Measurements from ENCODE around the gene ITGB6. TPM values are rescaled to one million over a fixed set of nuclear protein-coding genes. Genes with fewer than 3 reads are reported as not detected.
A peak's percentile ranks its signal among the peaks of the same experiment; 100 is the strongest.

ITGB6 gene
- total RNA-seq, 1 donor from 2014 or later = not detected

GRCh38 chr2:160114020-160114419, 86.1 kb downstream of the ITGB6 start:
- Histone ChIP-seq H3K9me3 (no peaks in the 10 kb centered on the region), H3K4me3 (no peak overlapping the region), H3K27me3 (no peaks in the 10 kb centered on the region), H3K27ac (no peak overlapping the region), H3K4me1 (no peaks in the 10 kb centered on the region), H3K36me3 (no peaks in the 10 kb centered on the region)
- TF ChIP-seq CTCF (IDR thresholded peaks at IDR 0.05) = no peak
- intact Hi-C loops (cut with DNase I) = loop anchor here (5.0 kb wide), 3 partner anchors 153 to 948 kb away; no protein-coding TSS in a partner anchor
- DNase-seq (ENCODE audit: low spot score in 2 of 2) = no peak

DNA sequence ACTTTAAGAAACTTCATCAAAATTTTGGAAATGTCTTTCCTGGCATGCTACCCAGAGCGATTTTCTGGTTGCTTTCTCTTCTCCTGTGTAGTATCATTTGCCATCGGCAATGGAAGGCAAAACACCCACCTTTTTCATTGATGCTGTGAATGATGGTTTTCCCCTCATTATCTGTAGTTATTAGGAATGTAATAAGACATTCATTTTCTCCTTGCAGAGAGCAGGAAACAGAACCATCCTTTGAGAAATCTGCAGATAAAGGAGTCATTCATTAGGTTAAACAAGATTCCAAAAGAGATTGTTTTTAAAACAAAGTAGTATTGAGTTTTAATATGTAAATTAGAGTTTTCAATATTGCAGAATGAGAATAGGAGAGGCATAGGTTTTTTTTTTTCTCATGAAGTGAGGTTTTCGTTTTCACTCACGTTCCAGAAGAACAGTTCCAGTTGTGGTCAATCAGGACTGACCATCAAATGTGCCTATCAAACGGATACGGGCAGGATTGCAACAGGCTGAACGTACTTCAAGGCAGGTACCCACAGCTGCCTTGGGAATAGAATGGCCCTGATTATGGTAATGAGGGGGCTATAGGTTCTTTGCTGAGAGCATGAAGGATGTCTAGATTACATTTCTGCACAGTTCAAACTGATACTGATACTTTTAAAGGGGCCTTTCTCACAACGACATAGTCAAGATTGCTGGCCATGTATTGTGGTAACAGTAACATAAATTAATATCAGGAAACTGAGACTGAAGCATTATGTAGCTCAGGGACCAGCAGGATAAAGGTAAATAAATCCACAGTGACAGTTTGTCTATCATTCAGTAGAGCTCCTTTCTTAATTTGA, 87.9 kb downstream of the ITGB6 start:
- H3K36me3 ChIP-seq = no peaks in the 10 kb centered on the region
- DNase-seq (ENCODE audit: low spot score in 2 of 2) = no peak
- intact Hi-C loops (cut with DNase I) = loop anchor here (2.0 to 5.0 kb wide), 5 partner anchors 155 to 950 kb away; no protein-coding TSS in a partner anchor
- H3K27me3 ChIP-seq = no peaks in the 10 kb centered on the region
- no peaks in the 10 kb centered on the region for H3K9me3 ChIP-seq
- no peaks in the 10 kb centered on the region for H3K4me1 ChIP-seq
- no peak overlapping the region for H3K27ac ChIP-seq
- H3K4me3 ChIP-seq = no peak overlapping the region
- no peak for TF ChIP-seq CTCF (IDR thresholded peaks at IDR 0.05)

- Histone ChIP-seq H3K27me3 (no peaks in the 10 kb centered on the region), H3K4me1 (no peaks in the 10 kb centered on the region), H3K36me3 (no peaks in the 10 kb centered on the region), H3K9me3 (no peaks in the 10 kb centered on the region), H3K4me3 (no peak overlapping the region), H3K27ac (no peak overlapping the region)
- TF ChIP-seq CTCF (IDR thresholded peaks at IDR 0.05) = no peak
- no peak for DNase-seq (ENCODE audit: low spot score in 2 of 2)
- intact Hi-C loops (cut with DNase I) = loop anchor here (2.0 to 5.0 kb wide), 5 partner anchors 157 to 952 kb away; no protein-coding TSS in a partner anchor
Measured at GRCh38 chr2:160110674-160111239, 89.3 kb downstream of the ITGB6 start.

DNA sequence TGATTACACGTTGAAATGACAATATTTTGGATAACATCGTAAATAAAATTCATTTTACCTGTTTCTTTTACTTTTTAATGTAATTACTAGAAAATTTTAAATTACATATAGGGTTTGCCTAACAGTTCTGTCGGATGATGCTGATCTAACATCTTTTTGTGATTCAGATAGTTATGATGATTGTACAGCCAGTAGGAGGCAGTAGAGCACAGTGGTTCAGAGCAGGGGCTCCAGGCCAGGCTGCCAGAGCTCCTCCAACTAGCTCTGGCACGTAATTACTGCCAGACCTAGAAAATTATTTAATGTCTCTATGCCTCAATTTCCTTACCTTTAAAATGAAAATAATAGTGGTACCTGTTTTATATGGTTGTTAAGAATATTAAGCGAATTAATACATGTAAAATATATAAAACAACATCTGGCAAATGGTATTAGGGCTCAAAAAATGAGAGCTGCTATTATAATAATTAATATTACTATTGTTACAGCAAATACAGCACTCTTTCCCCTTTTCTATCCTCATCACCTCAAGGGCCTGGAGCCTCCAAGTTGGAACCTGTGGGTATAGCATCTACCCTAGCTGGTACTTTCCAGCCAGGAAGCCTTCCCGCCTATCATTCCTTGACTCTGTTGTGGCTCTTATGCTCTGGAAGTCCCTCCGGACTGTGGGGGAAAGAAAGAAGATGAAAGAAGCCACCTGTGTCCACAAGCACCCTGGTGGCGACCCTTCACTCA, 90.0 kb downstream of the ITGB6 start:
- TF ChIP-seq CTCF (IDR thresholded peaks at IDR 0.05) = peak; percentile 76 to 86 (median 81)
- DNase-seq (ENCODE audit: low spot score in 2 of 2) = peak in 1 of 2 donors; percentile 82
- H3K27me3 ChIP-seq = no peaks in the 10 kb centered on the region
- H3K4me3 ChIP-seq = no peak overlapping the region
- no peaks in the 10 kb centered on the region for H3K36me3 ChIP-seq
- no peak overlapping the region for H3K27ac ChIP-seq
- H3K9me3 ChIP-seq = no peaks in the 10 kb centered on the region
- intact Hi-C loops (cut with DNase I) = loop anchor here (2.0 to 5.0 kb wide), 5 partner anchors 157 to 952 kb away; no protein-coding TSS in a partner anchor
- no peaks in the 10 kb centered on the region for H3K4me1 ChIP-seq

- Histone ChIP-seq H3K4me1 (no peaks in the 10 kb centered on the region), H3K36me3 (no peaks in the 10 kb centered on the region), H3K27me3 (no peaks in the 10 kb centered on the region), H3K27ac (no peak overlapping the region), H3K9me3 (no peaks in the 10 kb centered on the region), H3K4me3 (no peak overlapping the region)
- no peak for DNase-seq (ENCODE audit: low spot score in 2 of 2)
- intact Hi-C loops (cut with DNase I) = no loop called here
- no peak for TF ChIP-seq CTCF (IDR thresholded peaks at IDR 0.05)
Measured at GRCh38 chr2:160109243-160109642, 90.8 kb downstream of the ITGB6 start.
